IMR-90 (cell line): Measurements from ENCODE around the gene SYNE1. TPM values are rescaled to one million over a fixed set of nuclear protein-coding genes. Genes with fewer than 3 reads are reported as not detected.

Source experiments
- ATAC-seq: fragments of 200-7000 bp; cut with Tn5 transposase; 2 replicates; pipeline ENCODE4 v1.9.1; 2020; ENCODE audit warnings: low read depth, mild to moderate bottlenecking, moderate library complexity
- BruUV-seq: library from RNA; stranded (reverse); fragments of 400-500 nt; replicated peaks from 2 replicates; lab custom pipeline; 2021; lab: Mats Ljungman, UMichigan
- CTCF ChIA-PET: fragments of 300-600 bp; formaldehyde crosslinking; extraction: SDS; loops from one replicate; lab custom pipeline; 2021; ENCODE audit warnings: antibody characterized with exemption; lab: Yijun Ruan, JAX
- POLR2A ChIA-PET: fragments of 300-600 bp; sonication (Branson Sonifier 250); formaldehyde crosslinking; loops from one replicate; lab custom pipeline; 2022; ENCODE audit warnings: antibody characterized with exemption; ENCODE audit not compliant: unreplicated experiment; lab: Charles Lee
- DNase-seq: peaks from one replicate; pipeline ENCODE4 v3.0.0; 2013
- H2AFZ ChIP-seq: replicated peaks from 2 replicates; pipeline ENCODE3; 2013; ENCODE audit warnings: low read length, mild to moderate bottlenecking; ENCODE audit not compliant: poor library complexity
- H2AK5ac ChIP-seq: 2 replicates; pipeline ENCODE4 v1.6.1; 2013; ENCODE audit warnings: low read depth, low read length, inconsistent platforms
- H2AK9ac ChIP-seq: replicated peaks from 2 replicates; pipeline ENCODE3; 2013; ENCODE audit warnings: mild to moderate bottlenecking, low read depth, low read length, moderate library complexity; ENCODE audit not compliant: poor library complexity
- H2BK120ac ChIP-seq: 2 replicates; pipeline ENCODE4 v1.6.1; 2013; ENCODE audit warnings: low read depth, low read length, inconsistent platforms
- H2BK15ac ChIP-seq: 3 replicates; pipeline ENCODE4 v1.6.1; 2013; ENCODE audit warnings: low read depth, low read length, inconsistent platforms
- H2BK20ac ChIP-seq: 2 replicates; pipeline ENCODE4 v1.6.1; 2013; ENCODE audit warnings: low read depth, mild to moderate bottlenecking, inconsistent platforms, low read length, moderate library complexity
- H2BK5ac ChIP-seq: 2 replicates; pipeline ENCODE4 v1.6.1; 2013; ENCODE audit warnings: mild to moderate bottlenecking, low read depth, low read length, inconsistent platforms; ENCODE audit not compliant: poor library complexity, severe bottlenecking
- H3K14ac ChIP-seq: replicated peaks from 2 replicates; pipeline ENCODE4 v1.6.1; 2013; ENCODE audit warnings: low read depth, low read length, inconsistent platforms
- H3K18ac ChIP-seq: 2 replicates; pipeline ENCODE4 v1.6.1; 2013; ENCODE audit warnings: low read depth, low read length, control low read depth
- H3K23ac ChIP-seq: 2 replicates; pipeline ENCODE4 v1.6.1; 2013; ENCODE audit warnings: low read depth, low read length, inconsistent platforms
- H3K27ac ChIP-seq: 2 replicates; pipeline ENCODE4 v1.5.1; 2013; ENCODE audit warnings: mild to moderate bottlenecking, control low read depth, low read length; ENCODE audit not compliant: insufficient read depth
- H3K27me3 ChIP-seq: 2 replicates; pipeline ENCODE4 v1.6.1; 2013; ENCODE audit warnings: low read length; ENCODE audit not compliant: control insufficient read depth, insufficient read depth
- H3K36me3 ChIP-seq: 2 replicates; pipeline ENCODE4 v1.6.1; 2013; ENCODE audit warnings: low read length, mixed read lengths; ENCODE audit not compliant: control insufficient read depth, insufficient read depth
- H3K4ac ChIP-seq: 2 replicates; pipeline ENCODE4 v1.6.1; 2013; ENCODE audit warnings: low read depth, low read length, inconsistent platforms
- H3K4me1 ChIP-seq: 2 replicates; pipeline ENCODE4 v1.6.1; 2013; ENCODE audit warnings: low read length, mixed read lengths; ENCODE audit not compliant: control insufficient read depth, insufficient read depth
- H3K4me2 ChIP-seq: 2 replicates; pipeline ENCODE4 v1.6.1; 2013; ENCODE audit warnings: low read depth, mild to moderate bottlenecking, control low read depth, low read length, moderate library complexity
- H3K4me3 ChIP-seq: 2 replicates; pipeline ENCODE4 v1.5.1; 2013; ENCODE audit warnings: low read depth, mild to moderate bottlenecking, control low read depth, low read length, moderate library complexity; ENCODE audit not compliant: insufficient read depth
- H3K56ac ChIP-seq: 2 replicates; pipeline ENCODE4 v1.6.1; 2013; ENCODE audit warnings: low read length, inconsistent platforms; ENCODE audit not compliant: insufficient read depth; ENCODE audit errors: extremely low read depth
- H3K79me1 ChIP-seq, 2 experiments: 2 replicates each; pipeline ENCODE4 v1.6.1; 2013; ENCODE audit warnings: low read length in 2 of 2, inconsistent platforms in 1 of 2, low read depth in 1 of 2
- H3K9ac ChIP-seq: 2 replicates; pipeline ENCODE4 v1.6.1; 2013; ENCODE audit warnings: low read depth, low read length, control low read depth
- H3K9me1 ChIP-seq: 2 replicates; pipeline ENCODE4 v1.6.1; 2013; ENCODE audit warnings: low read length, inconsistent platforms; ENCODE audit not compliant: insufficient read depth
- H3K9me3 ChIP-seq: 2 replicates; pipeline ENCODE4 v1.6.1; 2013; ENCODE audit warnings: low read length; ENCODE audit not compliant: control insufficient read depth, insufficient read depth
- H4K20me1 ChIP-seq: 2 replicates; pipeline ENCODE4 v1.6.1; 2013; ENCODE audit warnings: low read length, inconsistent platforms; ENCODE audit not compliant: insufficient read depth
- H4K5ac ChIP-seq: 2 replicates; pipeline ENCODE4 v1.6.1; 2013; ENCODE audit warnings: mild to moderate bottlenecking, low read depth, low read length, control low read depth
- H4K8ac ChIP-seq, 2 experiments: 2 replicates each; pipeline ENCODE4 v1.6.1; 2013; ENCODE audit warnings: low read depth in 2 of 2, low read length in 2 of 2, control low read depth in 1 of 2, inconsistent platforms in 1 of 2
- H4K91ac ChIP-seq: 2 replicates; pipeline ENCODE4 v1.6.1; 2013; ENCODE audit warnings: low read depth, low read length, inconsistent platforms; ENCODE audit not compliant: insufficient read depth
- BHLHE40 ChIP-seq: fragments of 150-350 bp; IDR thresholded peaks from 2 replicates; pipeline ENCODE4 v1.6.1; 2016; ENCODE audit warnings: mild to moderate bottlenecking, low read depth, low read length
- CHD1 ChIP-seq: IDR thresholded peaks from 2 replicates; pipeline ENCODE4 v1.6.1; 2012; ENCODE audit warnings: low read depth, low read length, improper control_type of control experiment
- FOS ChIP-seq: fragments of 150-350 bp; IDR thresholded peaks from 2 replicates; pipeline ENCODE4 v1.6.1; 2016; ENCODE audit warnings: low read depth, low read length
- MAFK ChIP-seq: IDR thresholded peaks from 2 replicates; pipeline ENCODE4 v1.6.1; 2012; ENCODE audit warnings: low read depth, low read length, improper control_type of control experiment
- MAZ ChIP-seq: IDR thresholded peaks from 2 replicates; pipeline ENCODE4 v1.6.1; 2012; ENCODE audit warnings: low read depth, mild to moderate bottlenecking, low read length, improper control_type of control experiment, moderate library complexity, borderline replicate concordance
- MXI1 ChIP-seq: IDR thresholded peaks from 2 replicates; pipeline ENCODE4 v1.6.1; 2012; ENCODE audit warnings: low read depth, mild to moderate bottlenecking, low read length, moderate library complexity, borderline replicate concordance
- NFE2L2 ChIP-seq: fragments of 150-350 bp; IDR thresholded peaks from 2 replicates; pipeline ENCODE4 v1.6.1; 2016; ENCODE audit warnings: low read depth, mild to moderate bottlenecking, low read length
- POLR2A ChIP-seq: IDR thresholded peaks from 2 replicates; pipeline ENCODE4 v1.6.1; 2012; ENCODE audit warnings: mild to moderate bottlenecking, low read depth, low read length
- RAD21 ChIP-seq: IDR thresholded peaks from 2 replicates; pipeline ENCODE4 v1.6.1; 2012; ENCODE audit warnings: low read length, improper control_type of control experiment
- RCOR1 ChIP-seq: IDR thresholded peaks from 2 replicates; pipeline ENCODE4 v1.6.1; 2012; ENCODE audit warnings: mild to moderate bottlenecking, low read length, improper control_type of control experiment; ENCODE audit not compliant: insufficient replicate concordance
- SMC3 ChIP-seq: fragments of 150-350 bp; IDR thresholded peaks from 2 replicates; pipeline ENCODE4 v1.6.1; 2016; ENCODE audit warnings: low read depth, mild to moderate bottlenecking, antibody characterized with exemption, low read length, moderate library complexity
- WGBS, 2 experiments: methylation state at CpG; one replicate each; pipeline versions ENCODE4 v1.1.5 to v1.1.7; 2013; ENCODE audit warnings: missing lambda C conversion rate in 2 of 2; ENCODE audit not compliant: insufficient read length in 1 of 2; ENCODE audit errors: extremely low coverage in 2 of 2; 5-methylcytosine and 5-hydroxymethylcytosine counted together
- dilution Hi-C: fragments of 300-500 bp; cut with HindIII; formaldehyde crosslinking; loops from one replicate; pipeline ENCODE4 v1.14.3; 2018; ENCODE audit warnings: low sequenced_read_pairs; ENCODE audit not compliant: unreplicated experiment
- in situ Hi-C: fragments of 300-500 bp; cut with MboI; formaldehyde crosslinking; loops from 3 replicates; pipeline ENCODE4 v1.14.3; 2019; ENCODE audit warnings: low sequenced_read_pairs, inconsistent platforms, mixed read lengths
- intact Hi-C: fragments of 100-400 bp; cut with micrococcal nuclease; formaldehyde crosslinking; loops from 2 replicates; pipeline ENCODE4 v1.10.0; 2022
- polyA plus RNA-seq, 3 experiments: library from polyadenylated mRNA; depleted of rRNA; stranded (reverse); fragments of >200 nt; gene quantifications; 2 replicates each; pipeline ENCODE4 v1.2.3, GENCODE V29; 2012; ENCODE audit warnings: low replicate concordance in 1 of 3
- total RNA-seq: library from RNA; depleted of rRNA; stranded (reverse); fragments of >200 nt; gene quantifications from 2 replicates; pipeline ENCODE4 v1.2.3, GENCODE V29; 2012
- TF ChIP-seq, protein P1 (sequence below): fragments of 150-350 bp; IDR thresholded peaks from 2 replicates; pipeline ENCODE4 v1.6.1; 2017; ENCODE audit warnings: mild to moderate bottlenecking, antibody characterized with exemption, low read length, low read depth
- TF ChIP-seq, protein P2 (sequence below): conservative IDR thresholded peaks from 2 replicates; pipeline ENCODE4 v1.5.1; 2012; ENCODE audit warnings: mild to moderate bottlenecking, low read depth, low read length, improper control_type of control experiment

The SYNE1 gene
- total and polyA plus RNA-seq, 2 of the 4 experiments (the other 2 are of a cell fraction), result 34.1 to 159 TPM

DNA sequence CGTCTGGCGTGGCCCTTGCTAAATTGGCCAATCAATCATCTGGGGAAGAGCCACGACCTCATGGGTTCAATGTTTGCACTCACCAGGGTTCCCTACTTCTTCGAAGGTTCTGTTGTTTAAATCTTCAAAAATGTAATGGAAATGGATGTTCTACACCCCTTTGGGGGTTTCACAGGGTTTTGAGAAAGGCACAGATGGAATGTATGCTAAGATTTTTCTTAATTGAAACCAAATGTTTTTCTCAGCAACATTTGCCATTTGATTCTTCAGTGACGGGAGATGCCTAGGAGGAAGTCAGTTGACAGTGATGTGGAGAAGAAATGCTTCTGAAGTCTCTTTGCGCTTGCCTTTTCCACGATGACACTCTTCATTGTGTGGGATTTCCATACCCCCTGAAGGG lies 517.3 kb downstream of the SYNE1 start:
- H3K36me3 ChIP-seq, result peaks cover 20% of the 10 kb centered on the region
- no TSS peak for BruUV-seq
- intact Hi-C loops, result loop anchor here (10.0 kb wide), 2 partner anchors 445 to 675 kb away; no protein-coding TSS in a partner anchor

More for the DNA sequence above, 517.3 kb downstream of the SYNE1 start:
- no peak overlapping the region for H3K18ac ChIP-seq
- no peaks in the 10 kb centered on the region for H3K79me1 ChIP-seq
- in situ Hi-C loops, result loop anchor here (5.0 kb wide), 1 partner anchor 358 kb away; no protein-coding TSS in a partner anchor
- no peak for DNase-seq
- H3K4me3 ChIP-seq, result no peak overlapping the region
- H2AK5ac ChIP-seq, result no peak overlapping the region
- ATAC-seq, result no peak
- H3K9me1 ChIP-seq, result no peaks in the 10 kb centered on the region
- no peak overlapping the region for H2AFZ ChIP-seq
- no peak overlapping the region for H4K8ac ChIP-seq
- no peaks in the 10 kb centered on the region for H3K27me3 ChIP-seq
- no peaks in the 10 kb centered on the region for H3K4me1 ChIP-seq
- H2BK20ac ChIP-seq, result no peak overlapping the region
- H2BK120ac ChIP-seq, result no peak overlapping the region
- no peak overlapping the region for H3K14ac ChIP-seq
- H3K27ac ChIP-seq, result no peak overlapping the region
- no peak overlapping the region for H3K9ac ChIP-seq
- no peak overlapping the region for H2AK9ac ChIP-seq
- H4K5ac ChIP-seq, result no peak overlapping the region
- H2BK5ac ChIP-seq, result no peak overlapping the region
- H4K91ac ChIP-seq, result no peak overlapping the region
- H3K4ac ChIP-seq, result no peak overlapping the region
- no peaks in the 10 kb centered on the region for H3K9me3 ChIP-seq
- WGBS, 2 experiments, result 100% methylated on average over 1 of the region's 7 CpGs; no CpG with 5 or more reads in 1 of the 2 experiments
- H3K4me2 ChIP-seq, result no peak overlapping the region
- ChIA-PET CTCF (no interaction called here), POLR2A (no interaction called here)
- dilution Hi-C loops, result no loop called here
- H2BK15ac ChIP-seq, result no peak overlapping the region
- no peaks in the 10 kb centered on the region for H4K20me1 ChIP-seq
- H3K56ac ChIP-seq, result no peak overlapping the region
- TF ChIP-seq BHLHE40 (no peak), MAFK (no peak), FOS (no peak), CHD1 (no peak), POLR2A (no peak), MAZ (no peak), RCOR1 (no peak), NFE2L2 (no peak), SMC3 (no peak), MXI1 (no peak), RAD21 (no peak)
- TF ChIP-seq, protein P1, sequence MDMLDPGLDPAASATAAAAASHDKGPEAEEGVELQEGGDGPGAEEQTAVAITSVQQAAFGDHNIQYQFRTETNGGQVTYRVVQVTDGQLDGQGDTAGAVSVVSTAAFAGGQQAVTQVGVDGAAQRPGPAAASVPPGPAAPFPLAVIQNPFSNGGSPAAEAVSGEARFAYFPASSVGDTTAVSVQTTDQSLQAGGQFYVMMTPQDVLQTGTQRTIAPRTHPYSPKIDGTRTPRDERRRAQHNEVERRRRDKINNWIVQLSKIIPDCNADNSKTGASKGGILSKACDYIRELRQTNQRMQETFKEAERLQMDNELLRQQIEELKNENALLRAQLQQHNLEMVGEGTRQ, result no peak
- TF ChIP-seq, protein P2, sequence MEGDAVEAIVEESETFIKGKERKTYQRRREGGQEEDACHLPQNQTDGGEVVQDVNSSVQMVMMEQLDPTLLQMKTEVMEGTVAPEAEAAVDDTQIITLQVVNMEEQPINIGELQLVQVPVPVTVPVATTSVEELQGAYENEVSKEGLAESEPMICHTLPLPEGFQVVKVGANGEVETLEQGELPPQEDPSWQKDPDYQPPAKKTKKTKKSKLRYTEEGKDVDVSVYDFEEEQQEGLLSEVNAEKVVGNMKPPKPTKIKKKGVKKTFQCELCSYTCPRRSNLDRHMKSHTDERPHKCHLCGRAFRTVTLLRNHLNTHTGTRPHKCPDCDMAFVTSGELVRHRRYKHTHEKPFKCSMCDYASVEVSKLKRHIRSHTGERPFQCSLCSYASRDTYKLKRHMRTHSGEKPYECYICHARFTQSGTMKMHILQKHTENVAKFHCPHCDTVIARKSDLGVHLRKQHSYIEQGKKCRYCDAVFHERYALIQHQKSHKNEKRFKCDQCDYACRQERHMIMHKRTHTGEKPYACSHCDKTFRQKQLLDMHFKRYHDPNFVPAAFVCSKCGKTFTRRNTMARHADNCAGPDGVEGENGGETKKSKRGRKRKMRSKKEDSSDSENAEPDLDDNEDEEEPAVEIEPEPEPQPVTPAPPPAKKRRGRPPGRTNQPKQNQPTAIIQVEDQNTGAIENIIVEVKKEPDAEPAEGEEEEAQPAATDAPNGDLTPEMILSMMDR, result no peak
- H3K23ac ChIP-seq, result no peak overlapping the region
